Measurements from ENCODE around the gene MKLN1.

Gene MKLN1

DNA sequence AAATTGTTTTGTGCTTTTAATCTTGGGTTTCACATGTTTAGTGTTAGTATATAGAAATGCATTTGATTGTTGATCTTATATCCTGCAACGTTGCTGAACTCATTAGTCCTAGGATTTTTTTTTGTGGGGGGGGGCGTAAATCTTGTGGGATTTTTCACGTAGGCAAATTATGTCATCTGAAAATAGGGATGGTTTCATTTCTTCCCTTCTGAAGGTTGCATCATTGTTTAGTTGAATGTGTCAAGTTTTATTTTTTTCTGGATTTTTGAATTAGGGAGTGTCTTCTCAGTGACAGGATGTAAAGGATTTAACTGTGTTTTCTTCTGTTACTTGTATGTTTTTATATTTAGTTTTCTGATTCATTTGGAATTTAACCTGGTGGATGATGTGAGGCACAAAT lies 26.7 kb downstream of the MKLN1 start:
- no peak for DNase-seq (ENCODE audit: low read depth in 2 of 2)

DNA sequence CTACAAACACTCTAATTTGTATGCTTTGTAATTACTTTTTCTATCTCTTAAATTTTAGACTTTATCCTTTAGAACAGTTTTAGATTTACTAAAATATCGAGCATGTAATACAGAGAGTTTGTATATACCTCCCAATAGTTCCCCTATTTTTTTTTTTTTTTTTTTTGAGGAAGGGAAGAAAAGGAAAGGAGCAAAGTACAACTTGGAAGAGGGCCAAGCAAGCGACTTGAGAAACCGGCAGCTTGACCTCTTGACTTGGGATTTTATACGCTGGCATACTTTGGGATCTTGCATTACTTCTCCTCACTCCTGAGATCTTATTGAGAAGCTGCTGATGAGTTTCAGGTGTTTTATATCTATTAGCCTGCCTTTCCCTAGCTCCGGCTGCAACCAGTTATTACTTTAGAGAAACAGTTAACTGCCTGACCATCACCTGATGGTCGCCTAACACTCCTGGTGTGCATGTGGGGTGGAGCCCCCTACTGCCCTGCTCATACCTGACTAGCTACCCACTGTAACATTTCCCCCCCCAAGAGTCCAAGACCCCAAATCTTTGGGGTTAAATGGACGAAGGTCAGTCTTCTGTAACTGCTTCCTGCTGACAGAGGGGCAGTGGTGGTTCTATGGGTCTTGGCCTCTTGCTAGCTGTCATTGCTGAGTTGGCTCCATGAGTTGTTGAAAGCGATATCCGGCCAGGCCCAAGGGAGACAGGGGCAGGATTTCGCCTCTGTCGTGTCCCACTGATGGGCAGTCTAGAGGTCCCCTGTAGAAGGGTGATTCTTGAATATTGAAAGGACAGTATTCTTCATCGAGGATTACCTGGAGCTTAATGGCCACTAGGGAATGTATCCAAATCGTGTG lies 28.5 kb downstream of the MKLN1 start:
- no peak for DNase-seq (ENCODE audit: low read depth in 2 of 2)

GRCh38 chr7:131357282-131357880 lies 29.7 kb downstream of the MKLN1 start:
- DNase-seq (ENCODE audit: low read depth in 2 of 2), result no peak

GRCh38 chr7:131358636-131359035 lies 31.0 kb downstream of the MKLN1 start:
- no peak for DNase-seq (ENCODE audit: low read depth in 2 of 2)

- no peak for DNase-seq (ENCODE audit: low read depth in 2 of 2)
These were observed 31.6 kb downstream of the MKLN1 start for GRCh38 chr7:131359136-131359776.

DNA sequence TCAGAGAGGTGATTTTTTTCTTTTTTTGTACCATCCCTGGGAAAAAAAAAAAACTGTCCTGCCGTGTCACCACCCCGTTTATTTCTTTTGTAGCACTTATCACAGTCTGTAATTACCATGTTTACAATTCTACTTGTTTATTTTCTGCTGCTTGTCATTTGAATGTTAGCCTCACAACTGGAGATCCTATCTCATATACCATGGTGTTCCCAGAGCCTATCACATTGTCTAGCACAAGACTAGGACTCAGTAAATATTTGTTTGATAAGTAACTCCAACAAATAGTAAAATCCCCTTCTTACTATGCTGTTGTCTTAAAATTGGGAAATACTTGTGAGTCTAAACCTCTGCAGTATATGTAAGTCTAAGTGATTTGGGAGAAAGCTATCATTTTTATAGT lies 36.0 kb downstream of the MKLN1 start:
- DNase-seq (ENCODE audit: low read depth in 2 of 2), result no peak

DNA sequence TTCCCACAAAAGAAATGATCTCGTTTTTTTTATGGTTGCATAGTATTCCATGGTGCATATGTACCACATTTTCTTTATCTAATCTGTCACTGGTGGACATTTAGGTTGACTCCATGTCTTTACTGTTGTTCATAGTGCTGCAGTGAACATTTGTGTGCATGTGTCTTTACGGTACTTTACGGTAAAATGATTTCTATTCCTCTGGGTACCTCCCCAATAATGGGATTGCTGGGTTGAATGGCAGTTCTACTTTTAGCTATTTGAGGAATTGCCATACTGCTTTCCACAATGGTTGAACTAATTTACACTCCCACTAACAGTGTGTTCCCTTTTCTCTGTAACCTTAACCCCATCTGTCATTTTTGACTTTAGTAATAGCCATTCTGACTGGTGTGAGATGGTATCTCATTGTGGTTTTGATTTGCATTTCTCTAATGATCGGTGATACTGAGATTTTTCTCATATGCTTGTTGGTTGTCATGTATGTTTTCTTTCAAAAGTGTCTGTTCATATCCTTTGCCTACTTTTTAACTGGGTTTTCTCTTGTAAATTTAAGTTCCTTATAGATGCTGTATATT lies 37.2 kb downstream of the MKLN1 start:
- DNase-seq (ENCODE audit: low read depth in 2 of 2), result no peak

DNA sequence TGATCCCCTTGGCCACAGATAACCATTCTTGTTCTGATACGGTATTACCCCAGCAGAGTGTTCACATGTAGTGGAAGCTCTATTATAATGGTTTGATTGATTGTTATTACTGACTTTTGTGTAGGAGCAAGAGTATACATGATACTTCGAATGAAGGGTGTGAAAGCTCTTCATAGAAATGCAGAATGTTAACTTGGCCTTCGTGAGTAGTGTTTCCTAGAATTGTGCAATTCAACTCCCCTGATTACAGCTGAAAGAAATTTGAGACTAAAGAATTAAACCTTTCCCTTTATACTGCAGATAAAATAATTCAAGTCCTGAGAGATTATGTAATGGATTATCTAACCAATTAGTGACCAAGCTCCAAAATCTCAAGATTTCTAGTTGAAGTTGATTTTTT lies 38.2 kb downstream of the MKLN1 start:
- DNase-seq (ENCODE audit: low read depth in 2 of 2), result no peak

GRCh38 chr7:131369354-131369753 lies 41.7 kb downstream of the MKLN1 start:
- DNase-seq (ENCODE audit: low read depth in 2 of 2), result no peak

GRCh38 chr7:131370523-131370968 lies 42.9 kb downstream of the MKLN1 start:
- DNase-seq (ENCODE audit: low read depth in 2 of 2), result peak; percentile 37 to 48

DNA sequence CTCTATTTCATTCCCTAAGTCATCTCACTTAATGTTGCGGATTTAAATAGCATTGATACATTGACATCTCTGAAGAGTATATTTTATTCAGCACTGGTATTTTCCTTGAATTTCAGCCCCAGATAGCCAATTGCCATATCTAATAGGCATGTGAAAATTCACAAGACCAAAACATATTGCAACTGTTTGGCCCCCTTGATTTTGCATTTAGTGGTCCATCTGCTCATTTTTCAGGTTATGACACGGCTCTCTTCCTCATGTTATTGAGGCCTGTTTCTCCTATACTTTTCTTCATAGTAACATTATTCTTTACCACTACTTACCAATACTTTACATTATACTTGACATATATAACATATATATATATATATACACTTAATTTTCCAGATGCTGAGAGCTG lies 43.7 kb downstream of the MKLN1 start:
- DNase-seq (ENCODE audit: low read depth in 2 of 2), result no peak

DNA sequence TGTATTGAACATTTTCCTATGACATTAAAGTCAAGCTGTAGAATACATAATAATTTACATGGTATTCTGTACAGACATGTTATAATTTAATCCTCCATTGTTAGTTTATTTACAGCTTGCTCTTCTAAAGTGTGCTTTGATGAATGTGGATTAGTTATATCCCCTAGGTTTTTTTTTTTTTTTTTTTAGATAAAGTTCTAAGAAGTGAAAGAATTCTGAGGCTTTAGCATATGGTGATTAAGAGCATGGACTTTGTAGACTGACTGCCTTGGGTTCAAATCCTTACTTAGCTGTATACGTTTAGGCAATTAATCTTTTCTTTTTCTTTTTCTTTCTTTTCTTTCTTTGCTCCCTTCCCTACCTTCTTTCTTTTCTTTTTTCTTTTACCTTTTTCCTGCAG lies 44.9 kb downstream of the MKLN1 start:
- no peak for DNase-seq (ENCODE audit: low read depth in 2 of 2)

DNA sequence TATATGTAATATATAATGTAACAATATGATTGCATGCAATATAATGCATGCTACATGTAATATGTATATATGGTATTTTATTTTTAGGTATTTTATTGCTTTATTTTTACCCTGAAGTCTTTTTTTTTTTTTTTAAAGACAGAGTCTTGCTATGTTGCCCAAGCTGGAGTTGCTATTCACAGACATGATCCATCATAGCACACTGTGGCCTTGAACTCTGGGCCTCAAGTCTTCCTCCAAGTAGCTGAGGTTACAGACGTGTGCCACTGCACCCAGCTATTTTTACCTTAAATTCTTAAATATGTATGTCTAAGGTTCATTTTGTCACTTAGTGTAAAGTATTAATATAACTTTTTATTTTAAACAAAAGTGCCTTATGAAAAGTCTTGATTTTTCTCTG lies 47.1 kb downstream of the MKLN1 start:
- DNase-seq (ENCODE audit: low read depth in 2 of 2), result no peak

DNA sequence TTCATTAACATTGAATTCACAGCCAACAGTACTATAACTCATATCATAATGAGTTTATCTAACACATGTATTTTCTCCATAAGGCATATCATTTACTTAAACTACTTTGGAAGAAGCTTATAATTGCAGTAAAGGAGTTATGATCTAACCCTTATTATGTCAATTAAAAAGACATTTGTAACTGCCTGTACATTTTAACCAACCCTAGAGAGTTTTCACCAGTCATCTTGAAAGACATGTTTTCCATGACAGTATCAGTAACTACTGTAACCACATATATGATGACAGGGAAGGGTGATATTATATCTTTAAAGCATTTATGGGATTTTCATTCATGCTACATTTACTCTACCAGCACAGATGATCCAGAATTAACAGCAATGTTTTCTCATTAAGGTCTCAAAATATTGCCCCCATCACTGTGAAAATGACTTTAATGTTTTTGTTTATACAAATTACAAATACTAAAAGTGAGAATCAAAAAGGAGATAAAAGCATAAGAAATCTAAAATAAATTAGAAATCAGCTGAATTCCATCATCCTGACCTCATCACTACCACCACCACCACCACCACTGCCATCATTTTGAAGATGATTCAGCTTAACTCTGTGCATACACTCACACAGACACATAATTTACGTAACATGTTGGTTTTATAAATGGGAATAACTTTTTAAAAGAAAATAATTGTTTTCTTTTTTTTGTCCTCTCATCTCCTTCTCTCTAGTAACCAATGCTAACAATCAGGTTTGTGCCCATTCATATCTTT lies 53.6 kb downstream of the MKLN1 start:
- peak in 1 of 2 experiments; percentile 34 for DNase-seq (ENCODE audit: low read depth in 2 of 2)

DNA sequence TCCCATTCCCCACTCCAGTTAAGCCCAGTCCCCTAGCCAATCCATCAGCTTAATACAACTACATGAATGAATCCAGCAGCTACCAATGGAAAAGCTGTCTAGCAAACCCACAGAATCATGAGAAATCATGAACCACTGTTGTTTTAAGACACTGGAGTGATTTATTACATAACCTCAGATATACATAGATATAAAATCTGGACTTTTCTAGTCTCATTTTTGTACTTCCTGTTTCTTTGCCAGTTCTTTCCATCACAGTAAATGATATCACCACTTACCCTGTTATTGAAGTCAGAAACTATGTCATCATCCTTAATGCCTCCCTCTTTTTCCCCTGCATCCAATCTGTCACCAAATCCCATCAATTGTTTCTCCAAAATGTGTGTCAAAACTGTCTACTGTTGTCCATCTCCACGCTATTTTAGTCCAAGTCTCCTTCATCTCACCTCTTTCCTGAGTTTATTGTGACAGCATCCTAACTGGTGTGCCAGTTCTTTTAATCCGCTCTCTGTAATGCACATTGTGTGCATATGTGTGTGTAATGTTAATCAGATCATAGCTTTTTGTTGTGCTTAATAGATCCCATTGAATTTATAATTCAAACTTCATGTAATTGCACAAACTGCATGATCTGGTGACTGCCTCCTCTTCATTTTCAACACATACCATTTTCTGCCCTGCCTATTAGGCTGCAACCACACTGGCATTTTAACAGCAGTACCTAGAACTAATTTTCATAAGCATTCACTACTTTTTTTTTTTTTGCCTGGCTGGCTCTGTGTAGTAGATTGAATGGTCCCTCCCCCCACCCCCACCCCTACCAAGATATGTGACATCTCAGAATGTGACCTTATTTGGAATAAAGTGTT lies 56.0 kb downstream of the MKLN1 start:
- no peak for DNase-seq (ENCODE audit: low read depth in 2 of 2)

- DNase-seq (ENCODE audit: low read depth in 2 of 2), result no peak
These were observed 56.6 kb downstream of the MKLN1 start for GRCh38 chr7:131384286-131384635.

- peak in 1 of 2 experiments; percentile 11 for DNase-seq (ENCODE audit: low read depth in 2 of 2)
These were observed 57.4 kb downstream of the MKLN1 start for GRCh38 chr7:131385039-131385605.

DNA sequence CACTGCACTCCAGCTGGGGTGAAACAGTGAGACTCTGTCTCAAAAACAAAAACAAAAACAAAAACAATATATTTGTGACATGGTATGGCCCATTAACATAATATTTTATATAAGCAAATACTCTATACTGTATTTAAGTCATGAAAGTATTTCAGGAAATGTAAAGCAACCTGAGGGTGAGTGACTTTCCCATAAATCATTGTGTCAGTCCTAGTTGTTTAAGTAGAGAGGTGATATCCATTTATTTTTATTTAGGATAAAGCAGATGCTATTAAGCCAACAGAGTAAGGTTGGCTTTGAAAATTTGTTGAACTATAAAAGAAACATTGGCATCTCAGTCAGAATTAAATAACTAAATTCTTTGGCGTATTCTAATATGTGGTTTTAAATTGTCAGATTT lies 60.5 kb downstream of the MKLN1 start:
- DNase-seq (ENCODE audit: low read depth in 2 of 2), result no peak

DNA sequence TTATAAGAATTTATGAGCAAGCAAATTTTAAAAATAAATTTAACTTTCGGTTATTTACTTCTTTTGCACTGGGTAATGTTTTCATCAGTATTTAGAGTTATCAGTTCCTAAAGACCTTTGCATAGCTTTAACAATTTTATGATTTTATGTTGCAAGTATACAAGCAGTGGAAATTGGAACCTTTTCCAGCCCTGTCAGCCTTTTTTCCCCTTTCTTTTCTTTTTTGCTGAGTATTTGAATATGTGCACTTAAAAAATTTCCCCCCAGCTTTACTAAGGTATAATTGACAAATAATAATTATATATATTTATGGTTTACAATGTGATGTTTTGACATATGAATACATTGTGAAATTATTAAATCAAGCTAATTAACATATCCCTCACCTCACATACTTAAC lies 62.6 kb downstream of the MKLN1 start:
- DNase-seq (ENCODE audit: low read depth in 2 of 2), result no peak

- no peak for DNase-seq (ENCODE audit: low read depth in 2 of 2)
These were observed 63.5 kb downstream of the MKLN1 start for GRCh38 chr7:131391145-131391544.

Measured in fibroblast of skin of left quadriceps (primary cell).